DMS153 treated with DMSO at 0.1 percent for 48 hours (cell line): ENCODE measurements around the gene E2F4.
A peak's percentile ranks its signal among the peaks of the same experiment; 100 is the strongest.

Experiments used
- DNase-seq: peaks from one replicate; lab custom pipeline; 2025; ENCODE audit not compliant: unreplicated experiment; lab: John Stamatoyannopoulos, UW

Gene E2F4

GRCh38 chr16:67157892-67158635 lies 33.9 kb upstream of the E2F4 start:
- no peak for DNase-seq

- DNase-seq = no peak
These were observed 33.0 kb upstream of the E2F4 start for GRCh38 chr16:67158637-67159600.

- DNase-seq = no peak
These were observed 30.3 kb upstream of the E2F4 start for GRCh38 chr16:67161595-67162058.

- peak; percentile 15 for DNase-seq
These were observed 29.3 kb upstream of the E2F4 start for GRCh38 chr16:67162506-67163163.

- peak; percentile 57 for DNase-seq
These were observed 28.6 kb upstream of the E2F4 start for GRCh38 chr16:67163164-67163998.

GRCh38 chr16:67163999-67164558 lies 27.9 kb upstream of the E2F4 start:
- peak; percentile 57 for DNase-seq

- no peak for DNase-seq
These were observed 27.3 kb upstream of the E2F4 start, which contains the start of gene HSF4 for GRCh38 chr16:67164599-67165061. TSS of gene HSF4 (plus strand) at chr16:67164745. CDS start at chr16:67164812, 67 bp downstream.

- DNase-seq = no peak
These were observed 26.6 kb upstream of the E2F4 start for GRCh38 chr16:67165121-67166078.

GRCh38 chr16:67166110-67166547 lies 25.8 kb upstream of the E2F4 start:
- DNase-seq = no peak

- DNase-seq = no peak
These were observed 25.3 kb upstream of the E2F4 start for GRCh38 chr16:67166598-67167168.

- no peak for DNase-seq
These were observed 24.4 kb upstream of the E2F4 start for GRCh38 chr16:67167588-67167987.

- no peak for DNase-seq
These were observed 22.9 kb upstream of the E2F4 start for GRCh38 chr16:67169011-67169451.

- peak; percentile 12 for DNase-seq
These were observed 22.2 kb upstream of the E2F4 start for GRCh38 chr16:67169642-67170167.

GRCh38 chr16:67170168-67170948 lies 21.6 kb upstream of the E2F4 start, which contains the start of gene NOL3:
TSS of gene NOL3 (plus strand) at chr16:67170538.
- DNase-seq = peak; percentile 77

- no peak for DNase-seq
These were observed 20.9 kb upstream of the E2F4 start for GRCh38 chr16:67170949-67171649.

- DNase-seq = no peak
These were observed 18.6 kb upstream of the E2F4 start for GRCh38 chr16:67173323-67173722.
